CD14-positive monocyte (primary cell): ENCODE results near the gene ZNF440. TPM values are rescaled to one million over a fixed set of nuclear protein-coding genes. Genes with fewer than 3 reads are reported as not detected.
A peak's percentile ranks its signal among the peaks of the same experiment; 100 is the strongest.

Source experiments
- DNase-seq, 3 donors: peaks; one replicate each; pipeline ENCODE4 v3.0.0-alpha.2; 2011 to 2022
- H2AFZ ChIP-seq: 2 replicates; pipeline ENCODE4 v1.6.0; 2012; ENCODE audit warnings: mild to moderate bottlenecking, low read depth, low read length, inconsistent platforms; ENCODE audit not compliant: insufficient read depth, poor library complexity, severe bottlenecking
- H3K27ac ChIP-seq, 2 donors: 1 replicate in 1 of 2; 2 replicates in 1 of 2; pipeline ENCODE4 v1.5.1; 2012 to 2013; ENCODE audit warnings: low read length in 2 of 2, control low read depth in 1 of 2, inconsistent platforms in 1 of 2, low read depth in 1 of 2, mild to moderate bottlenecking in 1 of 2
- H3K27me3 ChIP-seq, 2 donors: one replicate each; pipeline versions ENCODE4 v1.6.0 to v1.6.1; 2011 to 2013; ENCODE audit warnings: low read length in 2 of 2; ENCODE audit not compliant: control insufficient read depth in 2 of 2, insufficient read depth in 2 of 2
- H3K36me3 ChIP-seq, 2 donors: replicated peaks in 1 of 2; 1 replicate in 1 of 2; 2 replicates in 1 of 2; pipeline versions ENCODE4 v1.5.1 to v1.6.1; 2012 to 2013; ENCODE audit warnings: low read length in 2 of 2, control low read depth in 1 of 2, inconsistent platforms in 1 of 2, mild to moderate bottlenecking in 1 of 2; ENCODE audit not compliant: insufficient read depth in 2 of 2, control insufficient read depth in 1 of 2
- H3K4me1 ChIP-seq, 2 donors: 1 replicate in 1 of 2; 2 replicates in 1 of 2; pipeline versions ENCODE4 v1.5.1 to v1.6.1; 2012 to 2013; ENCODE audit warnings: low read length in 2 of 2, control low read depth in 1 of 2, inconsistent platforms in 1 of 2, mild to moderate bottlenecking in 1 of 2, moderate library complexity in 1 of 2; ENCODE audit not compliant: insufficient read depth in 2 of 2, control insufficient read depth in 1 of 2
- H3K4me2 ChIP-seq: replicated peaks from 2 replicates; pipeline ENCODE3; 2012; ENCODE audit warnings: low read length, moderate library complexity, mild to moderate bottlenecking; ENCODE audit not compliant: poor library complexity, severe bottlenecking; ENCODE audit errors: extremely low read depth
- H3K4me3 ChIP-seq, 3 experiments: fragments of 200-600 bp in 1 of 3; sonication (generic) in 1 of 3; replicated peaks in 1 of 3; 1 replicate in 2 of 3; 2 replicates in 1 of 3; pipeline ENCODE4 v1.5.1; 2011 to 2013; ENCODE audit warnings: low read length in 3 of 3, mild to moderate bottlenecking in 3 of 3, control low read depth in 2 of 3, low read depth in 2 of 3, inconsistent platforms in 1 of 3, moderate library complexity in 1 of 3
- H3K79me2 ChIP-seq: 2 replicates; pipeline ENCODE4 v1.6.0; 2012; ENCODE audit warnings: mild to moderate bottlenecking, control low read depth, inconsistent platforms, low read length, moderate library complexity; ENCODE audit not compliant: insufficient read depth
- H3K9ac ChIP-seq: 2 replicates; pipeline ENCODE4 v1.6.0; 2017; ENCODE audit warnings: low read length, mild to moderate bottlenecking; ENCODE audit not compliant: insufficient read depth, poor library complexity, severe bottlenecking
- H3K9me3 ChIP-seq, 2 donors: replicated peaks in 1 of 2; 1 replicate in 1 of 2; 2 replicates in 1 of 2; pipeline versions ENCODE4 v1.5.1 to v1.6.1; 2012 to 2013; ENCODE audit warnings: low read length in 2 of 2, control low read depth in 1 of 2; ENCODE audit not compliant: control insufficient read depth in 1 of 2, insufficient read depth in 1 of 2
- H4K20me1 ChIP-seq: 2 replicates; pipeline ENCODE4 v1.6.0; 2012; ENCODE audit warnings: mild to moderate bottlenecking, low read length, control low read depth, moderate library complexity; ENCODE audit not compliant: insufficient read depth
- H3K27ac Mint-ChIP-seq, 7 donors: one replicate each; pipeline ENCODE4 v1.8.0; 2020; ENCODE audit warnings: mild to moderate bottlenecking in 7 of 7, mixed read lengths in 7 of 7, moderate library complexity in 6 of 7, inconsistent platforms in 2 of 7
- H3K27me3 Mint-ChIP-seq, 3 donors: one replicate each; pipeline ENCODE4 v1.8.0; 2021 to 2022; ENCODE audit warnings: low read depth in 3 of 3, mild to moderate bottlenecking in 3 of 3, mixed read lengths in 3 of 3, moderate library complexity in 3 of 3, inconsistent platforms in 1 of 3
- H3K36me3 Mint-ChIP-seq, 2 donors: one replicate each; pipeline ENCODE4 v1.8.0; 2020; ENCODE audit warnings: mixed read lengths in 2 of 2, inconsistent platforms in 1 of 2, mild to moderate bottlenecking in 1 of 2
- H3K4me1 Mint-ChIP-seq: one replicate; pipeline ENCODE4 v1.8.0; 2020; ENCODE audit warnings: mild to moderate bottlenecking, mixed read lengths
- H3K4me3 Mint-ChIP-seq, 2 donors: one replicate each; pipeline ENCODE4 v1.8.0; 2020; ENCODE audit warnings: mild to moderate bottlenecking in 2 of 2, mixed read lengths in 2 of 2, moderate library complexity in 1 of 2
- H3K9me3 Mint-ChIP-seq, 7 donors: one replicate each; pipeline ENCODE4 v1.8.0; 2020 to 2022; ENCODE audit warnings: mixed read lengths in 7 of 7, mild to moderate bottlenecking in 6 of 7, moderate library complexity in 6 of 7, inconsistent platforms in 2 of 7
- CTCF ChIP-seq: fragments of 200-600 bp; IDR thresholded peaks from one replicate; pipeline ENCODE4 v1.8.0; 2022; ENCODE audit warnings: antibody characterized with exemption, mild to moderate bottlenecking
- WGBS: methylation state at CpG from one replicate; pipeline ENCODE4 v1.1.5; 2013; ENCODE audit warnings: missing lambda C conversion rate; ENCODE audit not compliant: insufficient coverage; 5-methylcytosine and 5-hydroxymethylcytosine counted together
- intact Hi-C, 2 donors: fragments of 100-400 bp; cut with micrococcal nuclease; formaldehyde crosslinking; loops; one replicate each; pipeline versions ENCODE4 v1.15.0 to v1.15.1; 2023
- polyA plus RNA-seq, 3 donors: library from polyadenylated mRNA; depleted of rRNA in 1 of 3; unstranded in 2 of 3; stranded (reverse) in 1 of 3; fragments of 300-500 nt in 2 of 3; fragments of >200 nt in 1 of 3; fragmentation: Illumina TruSeq in 2 of 3; gene quantifications; 1 replicate in 2 of 3; 2 replicates in 1 of 3; pipeline ENCODE4 v1.2.3, GENCODE V29; 2012 to 2021

The ZNF440 gene
- polyA plus RNA-seq, 3 donors: 2.4 to 4.1 (median 3.4) TPM

GRCh38 chr19:11780431-11781020 lies 33.5 kb upstream of the ZNF440 start:
- no peak overlapping the region for H2AFZ ChIP-seq
- H3K79me2 ChIP-seq: peaks cover 4% of the 10 kb centered on the region
- H3K4me3 ChIP-seq: peak overlapping the region in 1 of 3 experiments; percentile 36
- peaks cover 50 to 100% of the 10 kb centered on the region in 2 donors for H3K9me3 ChIP-seq
- peaks cover 44 to 74% of the 10 kb centered on the region in 2 donors for H3K36me3 ChIP-seq
- H3K4me1 Mint-ChIP-seq: no peaks in the 10 kb centered on the region
- H3K36me3 Mint-ChIP-seq: peaks cover 49 to 58% of the 10 kb centered on the region in 2 donors
- intact Hi-C loops: no loop called here
- H3K27me3 Mint-ChIP-seq: no peaks in the 10 kb centered on the region
- H3K4me3 Mint-ChIP-seq: no peak overlapping the region
- no peak overlapping the region for H3K9ac ChIP-seq
- no peaks in the 10 kb centered on the region for H3K27me3 ChIP-seq
- no peak for TF ChIP-seq CTCF
- no peak overlapping the region for H3K27ac Mint-ChIP-seq
- H3K4me2 ChIP-seq: no peak overlapping the region
- no peaks in the 10 kb centered on the region for H3K4me1 ChIP-seq
- DNase-seq: no peak
- H3K9me3 Mint-ChIP-seq: peaks cover 44 to 92% (median 86%) of the 10 kb centered on the region in 7 donors
- H4K20me1 ChIP-seq: no peaks in the 10 kb centered on the region
- H3K27ac ChIP-seq: no peak overlapping the region
- WGBS: 92% methylated on average over 4 of the region's 7 CpGs

GRCh38 chr19:11781295-11782057 lies 32.6 kb upstream of the ZNF440 start:
- no peaks in the 10 kb centered on the region for H3K27me3 ChIP-seq
- Mint-ChIP-seq H3K9me3 (peaks cover 49 to 91% (median 86%) of the 10 kb centered on the region in 7 donors), H3K4me3 (no peak overlapping the region), H3K36me3 (peaks cover 46 to 50% of the 10 kb centered on the region in 2 donors), H3K4me1 (no peaks in the 10 kb centered on the region), H3K27me3 (peaks cover 0 to 3% (median 0%) of the 10 kb centered on the region in 3 donors), H3K27ac (no peak overlapping the region)
- no peak for TF ChIP-seq CTCF
- peak overlapping the region in 1 of 3 experiments; percentile 36 for H3K4me3 ChIP-seq
- peaks cover 55 to 100% of the 10 kb centered on the region in 2 donors for H3K9me3 ChIP-seq
- H3K4me1 ChIP-seq: no peaks in the 10 kb centered on the region
- no peak overlapping the region for H3K9ac ChIP-seq
- H3K36me3 ChIP-seq: peaks cover 44 to 66% of the 10 kb centered on the region in 2 donors
- no peaks in the 10 kb centered on the region for H3K79me2 ChIP-seq
- H3K4me2 ChIP-seq: no peak overlapping the region
- intact Hi-C loops: no loop called here
- H2AFZ ChIP-seq: no peak overlapping the region
- no peaks in the 10 kb centered on the region for H4K20me1 ChIP-seq
- no peak overlapping the region for H3K27ac ChIP-seq
- no CpG with 5 or more reads among the region's 5 CpGs for WGBS
- DNase-seq: no peak
